GM12801 (cell line): Measurements from ENCODE around the gene C13orf42.

Experiments
- TF ChIP-seq, protein P1 (sequence below): IDR thresholded peaks from one replicate; pipeline ENCODE4 v1.5.1; 2011; ENCODE audit warnings: control low read depth; ENCODE audit not compliant: insufficient read length; ENCODE audit errors: extremely low read depth

C13orf42 gene

GRCh38 chr13:51153527-51153926 lies 42.5 kb upstream of the C13orf42 start:
- TF ChIP-seq, protein P1, sequence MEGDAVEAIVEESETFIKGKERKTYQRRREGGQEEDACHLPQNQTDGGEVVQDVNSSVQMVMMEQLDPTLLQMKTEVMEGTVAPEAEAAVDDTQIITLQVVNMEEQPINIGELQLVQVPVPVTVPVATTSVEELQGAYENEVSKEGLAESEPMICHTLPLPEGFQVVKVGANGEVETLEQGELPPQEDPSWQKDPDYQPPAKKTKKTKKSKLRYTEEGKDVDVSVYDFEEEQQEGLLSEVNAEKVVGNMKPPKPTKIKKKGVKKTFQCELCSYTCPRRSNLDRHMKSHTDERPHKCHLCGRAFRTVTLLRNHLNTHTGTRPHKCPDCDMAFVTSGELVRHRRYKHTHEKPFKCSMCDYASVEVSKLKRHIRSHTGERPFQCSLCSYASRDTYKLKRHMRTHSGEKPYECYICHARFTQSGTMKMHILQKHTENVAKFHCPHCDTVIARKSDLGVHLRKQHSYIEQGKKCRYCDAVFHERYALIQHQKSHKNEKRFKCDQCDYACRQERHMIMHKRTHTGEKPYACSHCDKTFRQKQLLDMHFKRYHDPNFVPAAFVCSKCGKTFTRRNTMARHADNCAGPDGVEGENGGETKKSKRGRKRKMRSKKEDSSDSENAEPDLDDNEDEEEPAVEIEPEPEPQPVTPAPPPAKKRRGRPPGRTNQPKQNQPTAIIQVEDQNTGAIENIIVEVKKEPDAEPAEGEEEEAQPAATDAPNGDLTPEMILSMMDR = no peak

GRCh38 chr13:51152701-51153100 lies 41.6 kb upstream of the C13orf42 start:
- TF ChIP-seq, protein P1 = no peak

DNA sequence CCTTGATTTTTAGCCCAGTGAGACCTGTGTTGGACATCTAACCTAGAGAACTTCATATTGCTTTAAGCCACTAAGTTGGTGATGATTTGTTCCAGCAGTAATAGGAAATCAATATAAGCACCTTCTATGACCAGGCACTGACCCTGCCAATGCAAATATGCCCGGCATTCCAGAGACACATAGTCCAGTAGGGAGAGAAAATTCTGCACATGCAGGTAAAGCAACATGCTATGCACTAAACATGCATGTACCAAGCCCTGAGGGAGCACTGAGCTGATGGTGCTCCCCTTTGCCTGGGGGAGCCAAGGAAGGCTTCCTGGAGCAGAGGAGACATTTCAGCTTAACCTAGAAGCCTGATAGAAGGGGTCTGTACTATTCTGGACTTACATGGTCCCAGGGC lies 40.4 kb upstream of the C13orf42 start:
- TF ChIP-seq, protein P1 = no peak

GRCh38 chr13:51148952-51149573 lies 38.0 kb upstream of the C13orf42 start:
- TF ChIP-seq, protein P1 = no peak

DNA sequence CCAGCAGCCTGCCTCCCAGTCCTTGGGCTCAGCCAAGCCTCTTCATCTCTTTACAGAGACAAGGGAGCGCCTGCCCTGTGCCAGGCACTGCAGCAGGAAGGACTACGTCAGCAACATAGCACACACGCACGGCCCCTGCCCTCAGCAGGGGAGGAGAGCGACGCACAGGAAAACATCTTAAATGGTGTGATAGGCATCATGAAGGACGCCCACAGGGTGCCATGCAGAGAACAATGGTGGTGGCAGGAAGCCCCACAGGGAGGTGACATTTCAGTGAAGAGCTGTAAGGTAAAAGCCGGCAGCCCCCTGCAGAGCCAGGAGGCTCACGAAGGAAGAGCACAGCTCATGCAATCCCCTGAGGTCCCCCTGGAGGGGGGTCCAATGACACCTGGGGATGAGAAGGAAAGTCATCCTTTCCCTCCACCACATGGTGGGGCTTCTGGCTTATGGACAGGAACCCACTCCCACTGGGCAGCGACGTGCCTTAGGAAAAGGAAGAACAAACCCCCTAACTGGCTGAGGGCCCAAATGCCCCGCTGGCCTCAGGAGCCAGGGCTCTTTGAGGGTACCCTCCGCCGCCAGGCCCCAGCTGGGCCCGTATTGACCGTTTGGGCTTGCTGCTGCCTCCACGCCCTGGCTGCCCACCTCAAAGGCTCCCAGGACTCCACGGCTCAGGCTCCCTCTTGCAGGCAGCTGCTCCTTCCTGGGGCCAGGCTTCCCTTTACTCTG lies 37.3 kb upstream of the C13orf42 start:
- TF ChIP-seq, protein P1 = no peak

- TF ChIP-seq, protein P1 = no peak
These were observed 36.7 kb upstream of the C13orf42 start for GRCh38 chr13:51147732-51148131.

- TF ChIP-seq, protein P1 = no peak
These were observed 35.6 kb upstream of the C13orf42 start for GRCh38 chr13:51146667-51147066.
